ENCODE measurements around the gene PACS1.

DNA sequence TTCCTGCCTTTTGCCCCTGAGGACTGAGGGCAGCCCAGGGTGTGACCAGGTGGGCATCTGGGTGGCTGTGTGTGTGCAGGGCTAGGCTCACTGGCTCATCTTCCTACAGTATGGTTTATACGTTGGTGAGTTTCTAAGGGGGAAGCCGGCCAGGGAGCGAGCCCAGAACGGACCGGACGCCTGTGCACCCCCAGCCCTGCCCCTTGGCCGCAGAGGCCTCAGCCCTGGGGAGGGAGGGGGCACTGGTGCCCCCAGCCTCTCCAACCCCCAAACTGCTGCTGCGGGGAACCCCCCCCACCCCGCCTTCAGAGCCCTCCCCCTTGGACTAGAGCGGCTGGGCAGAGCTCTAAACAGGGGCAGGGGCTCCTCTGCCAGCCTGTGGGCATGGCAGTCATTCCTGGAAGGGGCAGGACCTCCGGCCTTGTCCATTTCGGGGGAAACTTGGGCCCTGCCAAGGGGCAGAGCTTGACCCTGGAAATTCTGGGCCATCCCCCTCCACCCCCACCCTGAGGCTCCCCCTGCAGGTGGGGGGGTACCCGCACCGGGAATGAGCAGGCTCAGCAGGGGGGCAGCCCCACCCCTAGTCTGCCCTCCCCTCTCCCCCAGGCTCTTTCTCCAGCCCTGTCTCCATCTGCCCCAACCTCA lies 213.5 kb downstream of the PACS1 start:
- TF ChIP-seq POLR2A (IDR thresholded peaks at IDR 0.05) = no peak
- TF ChIP-seq CTCF (IDR thresholded peaks at IDR 0.05) = no peak
- TF ChIP-seq EP300 (IDR thresholded peaks at IDR 0.05) = no peak
